Astrocyte of the hippocampus (primary cell): ENCODE results near the gene PLCG2.
"Not testable (repeated sequence)": the region's sequence is repeated elsewhere in the genome, so short reads cannot be mapped to it uniquely, and the experiment has no call there.

ENCODE experiments used
- DNase-seq: peaks from one replicate; pipeline ENCODE4 v3.0.0; 2011; ENCODE audit warnings: low read depth, low spot score

PLCG2 gene

DNA sequence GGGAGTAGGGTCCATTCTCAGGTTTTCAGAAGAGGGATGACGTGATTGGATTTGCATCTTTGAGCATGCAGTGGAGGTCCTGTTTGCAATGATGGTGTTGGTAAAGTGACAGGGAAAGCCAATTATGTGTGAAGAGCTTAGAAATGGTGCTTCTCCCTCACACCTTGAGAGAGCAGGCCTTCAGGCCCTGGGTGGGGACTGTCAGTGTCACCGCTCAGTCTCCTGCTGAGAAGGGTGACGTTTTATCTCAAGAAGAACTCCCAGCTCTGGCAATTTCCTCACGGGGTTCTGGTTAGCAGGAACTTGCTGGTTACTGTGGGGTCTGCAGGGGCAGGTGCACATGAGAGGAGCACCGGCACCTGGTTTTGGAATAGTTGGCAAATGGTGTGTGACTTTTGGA is 11.2 kb downstream of the PLCG2 start:
- DNase-seq, result no peak

DNA sequence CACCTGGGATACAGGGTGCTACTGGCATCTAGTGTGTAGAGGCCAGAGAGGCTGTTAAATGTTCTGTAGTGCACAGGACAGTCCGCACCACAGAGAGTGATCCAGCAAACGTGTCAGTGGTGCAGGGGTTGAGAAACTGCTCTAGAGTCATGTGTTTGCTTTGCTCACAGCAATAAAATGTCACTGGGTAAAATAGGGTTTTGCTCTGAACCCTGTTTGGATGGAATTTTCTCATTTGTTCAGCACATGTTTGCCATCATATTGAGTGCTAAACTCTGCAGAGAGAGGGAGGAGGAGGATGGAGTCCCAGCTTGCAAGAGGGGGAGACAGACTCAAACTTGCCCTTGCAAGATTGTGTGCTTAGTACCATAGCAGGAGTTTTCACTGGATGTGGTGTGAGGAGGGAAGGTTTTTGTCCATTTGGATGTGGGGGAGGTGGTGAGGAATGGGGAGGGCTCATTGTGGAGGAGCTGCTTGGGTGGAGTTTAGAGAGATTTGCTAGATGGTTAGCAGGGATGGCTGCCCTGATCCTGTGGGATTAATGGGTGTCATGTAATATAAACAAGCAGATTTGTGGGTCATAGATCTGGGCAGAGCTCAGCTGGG is 11.8 kb downstream of the PLCG2 start:
- no peak for DNase-seq

DNA sequence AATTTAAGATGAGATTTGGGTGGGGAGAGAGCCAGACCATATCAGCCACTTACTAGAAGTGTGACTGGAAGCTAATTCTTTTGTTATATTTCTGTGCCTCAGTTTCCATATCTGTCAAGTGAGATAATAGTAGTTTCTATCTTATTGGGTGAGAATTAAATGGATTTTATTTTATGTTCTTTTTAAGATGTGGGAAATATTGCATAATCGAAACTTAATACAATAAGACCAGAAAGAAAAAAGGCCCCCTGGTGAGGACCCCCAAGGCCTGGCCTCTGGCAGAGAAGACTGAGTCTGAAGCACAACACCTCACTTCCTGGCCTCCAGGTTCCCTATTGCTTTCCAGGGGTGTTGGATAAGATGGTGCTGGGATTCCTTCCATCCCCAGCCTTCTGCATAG is 13.7 kb downstream of the PLCG2 start:
- DNase-seq, result no peak

DNA sequence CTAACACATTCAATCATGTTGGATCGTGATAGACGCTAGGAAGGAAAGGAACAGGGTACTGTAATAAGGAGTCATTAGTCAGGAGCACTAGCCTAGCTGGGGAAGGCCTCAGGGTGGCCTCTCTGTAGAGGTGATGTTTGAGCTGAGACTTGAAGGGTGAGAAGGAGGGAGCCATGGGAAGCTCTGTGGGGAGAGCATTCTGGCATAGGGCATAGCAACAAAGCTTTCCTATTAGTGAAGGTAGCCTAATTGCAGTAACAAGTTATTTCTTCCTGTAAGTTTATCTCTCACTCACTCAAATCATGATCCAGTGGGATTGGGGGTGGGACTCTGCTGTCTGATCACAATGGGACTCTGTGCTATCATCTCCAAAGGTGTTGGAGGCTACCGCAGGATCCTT is 16.1 kb downstream of the PLCG2 start:
- DNase-seq, result no peak

DNA sequence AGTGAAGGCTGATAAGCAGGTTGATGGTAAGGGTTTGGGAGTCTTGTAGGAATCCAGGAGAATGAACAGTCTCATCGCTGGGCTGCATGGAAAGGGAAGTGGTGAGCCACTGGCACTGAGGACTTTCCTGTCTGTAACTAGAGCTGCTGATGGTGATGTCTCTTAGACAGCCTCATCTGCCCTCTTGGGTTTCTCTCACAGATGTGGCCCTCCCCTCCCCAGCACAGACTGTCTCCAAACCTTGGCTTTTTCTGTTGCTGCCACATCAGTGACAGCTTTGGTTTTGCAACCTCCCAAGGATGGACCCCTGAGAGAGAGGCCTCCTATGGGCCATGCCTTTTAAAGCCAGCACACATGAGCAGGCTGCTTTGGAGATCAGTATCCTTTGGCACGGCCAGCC is 16.9 kb downstream of the PLCG2 start:
- DNase-seq, result no peak

DNA sequence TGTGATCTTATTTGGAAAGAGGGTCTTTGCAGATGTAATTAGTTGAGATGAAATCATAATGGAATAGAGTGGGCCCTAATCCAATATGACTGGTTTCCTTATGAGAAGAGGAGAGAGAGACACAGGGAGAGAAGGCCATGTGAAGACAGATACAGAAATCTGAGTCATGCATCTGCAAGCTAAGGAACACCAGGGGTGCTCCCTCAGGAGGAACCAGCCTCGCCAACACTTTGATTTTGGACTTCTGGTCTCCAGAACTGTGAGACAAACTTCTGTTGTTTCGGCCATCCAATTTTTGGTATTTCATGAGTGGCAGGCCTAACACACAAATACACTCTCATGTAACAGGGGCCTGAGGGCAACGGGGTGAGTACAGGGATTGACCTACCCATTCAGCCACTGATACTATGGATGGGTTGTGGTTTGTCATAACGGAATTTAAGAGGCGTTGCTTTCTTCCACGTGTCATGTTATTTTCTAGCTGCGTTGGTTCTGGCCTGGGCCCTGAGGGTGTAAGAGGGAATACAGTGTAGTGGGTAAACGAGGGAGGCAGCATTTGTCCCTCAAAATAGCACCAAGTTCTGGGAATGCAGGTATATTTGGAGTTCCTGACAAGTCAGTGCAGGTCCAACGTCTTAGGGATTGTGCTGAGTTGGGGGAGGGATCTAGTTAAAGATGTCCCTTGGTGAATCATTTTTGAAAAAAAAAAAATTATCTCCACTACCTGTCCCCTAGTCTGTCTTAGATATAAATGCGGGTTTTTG is 17.7 kb downstream of the PLCG2 start:
- DNase-seq, result no peak

DNA sequence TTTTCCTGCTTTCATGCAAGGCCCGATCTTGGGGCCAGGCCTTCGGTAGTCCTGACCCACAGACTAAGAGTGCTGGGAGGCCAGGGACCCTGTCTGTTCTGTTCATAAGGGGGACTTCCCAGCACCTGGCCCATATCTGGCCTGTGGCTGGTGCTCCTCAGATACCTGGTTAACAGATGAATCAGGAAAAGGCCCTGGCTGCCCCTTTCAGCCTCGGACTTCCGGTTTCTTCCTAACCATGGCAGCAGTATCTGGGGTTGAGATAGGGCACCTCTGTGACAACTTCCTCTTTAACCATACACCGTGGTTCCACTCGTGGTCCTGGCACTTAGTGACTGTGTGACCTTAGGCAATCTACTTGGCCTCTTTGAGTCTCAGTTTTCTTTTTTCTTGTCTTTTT is 18.4 kb downstream of the PLCG2 start:
- DNase-seq, result no peak

DNA sequence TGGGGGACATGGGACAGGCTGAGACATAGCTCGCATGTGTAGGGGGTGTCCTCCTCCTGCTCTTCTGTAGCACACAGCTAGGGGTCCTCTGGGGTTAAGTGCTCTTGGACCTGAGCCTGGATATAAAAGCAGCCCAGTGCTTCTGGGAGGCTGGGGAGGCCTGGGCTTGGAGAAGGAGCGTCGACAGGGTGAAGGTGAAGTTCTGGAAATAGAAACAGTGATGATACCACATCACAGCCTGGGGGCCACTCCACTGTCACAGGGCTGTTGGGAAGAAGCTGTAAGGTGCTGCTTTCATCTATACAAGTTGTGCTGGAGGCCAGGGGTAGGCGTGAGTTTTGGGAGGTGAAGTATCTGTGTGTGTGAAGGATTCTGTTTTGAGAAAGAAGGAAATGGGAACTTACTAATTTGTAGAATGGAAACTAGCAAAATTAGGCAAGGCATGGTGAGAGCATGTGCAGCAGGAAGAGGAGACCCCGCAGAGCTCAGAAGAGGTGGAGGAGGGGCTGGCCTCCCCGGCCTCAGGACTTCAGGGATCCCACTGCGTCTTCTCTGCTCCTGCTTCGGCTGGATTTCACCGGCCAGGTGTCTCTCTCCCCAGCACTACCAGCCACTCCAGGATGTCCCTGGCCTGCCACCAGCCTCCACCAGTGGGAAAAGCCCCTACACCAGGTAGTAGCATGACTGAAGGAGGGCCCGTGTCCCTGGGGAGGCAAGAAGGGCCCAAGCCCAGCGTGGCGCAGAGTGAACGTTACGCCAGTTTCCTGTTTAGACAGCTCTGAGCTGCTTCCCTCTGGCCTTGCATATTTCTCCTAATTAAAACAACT is 19.4 kb downstream of the PLCG2 start:
- DNase-seq, result no peak

DNA sequence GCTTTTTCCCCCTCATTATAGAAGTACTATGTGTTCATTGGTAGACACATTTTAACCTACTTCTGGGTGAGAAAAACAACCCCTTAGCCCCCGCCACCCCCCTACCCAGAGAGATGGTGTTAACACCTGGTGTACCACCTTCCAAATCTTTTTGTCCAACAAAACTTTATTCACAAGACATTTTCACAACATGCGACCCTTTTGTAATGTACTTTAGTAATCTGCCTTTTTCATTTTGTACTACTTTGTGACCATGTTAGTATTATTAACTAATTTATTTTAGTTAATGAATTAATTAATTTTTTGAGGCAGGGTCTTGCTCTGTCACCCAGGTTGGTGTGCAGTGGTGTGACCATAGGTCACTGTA is 20.0 kb downstream of the PLCG2 start:
- no peak for DNase-seq

DNA sequence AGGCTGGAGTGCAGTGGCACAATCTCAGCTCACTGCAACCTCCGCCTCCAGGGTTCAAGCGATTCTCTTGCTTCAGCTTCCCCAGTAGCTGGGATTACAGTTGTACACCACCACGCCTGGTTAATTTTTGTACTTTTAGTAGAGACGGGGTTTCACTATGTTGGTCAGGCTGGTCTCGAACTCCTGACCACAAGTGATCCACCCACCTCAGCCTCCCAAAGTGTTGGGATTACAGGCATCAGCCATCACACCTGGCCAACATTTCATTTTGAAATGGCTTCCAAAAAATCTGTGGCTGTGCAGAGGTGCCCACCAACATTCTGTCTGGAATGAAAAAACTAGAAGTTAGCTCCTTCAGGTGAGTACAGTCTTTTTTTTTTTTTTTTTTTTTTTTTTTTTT is 22.6 kb downstream of the PLCG2 start:
- DNase-seq, result not testable (repeated sequence)

DNA sequence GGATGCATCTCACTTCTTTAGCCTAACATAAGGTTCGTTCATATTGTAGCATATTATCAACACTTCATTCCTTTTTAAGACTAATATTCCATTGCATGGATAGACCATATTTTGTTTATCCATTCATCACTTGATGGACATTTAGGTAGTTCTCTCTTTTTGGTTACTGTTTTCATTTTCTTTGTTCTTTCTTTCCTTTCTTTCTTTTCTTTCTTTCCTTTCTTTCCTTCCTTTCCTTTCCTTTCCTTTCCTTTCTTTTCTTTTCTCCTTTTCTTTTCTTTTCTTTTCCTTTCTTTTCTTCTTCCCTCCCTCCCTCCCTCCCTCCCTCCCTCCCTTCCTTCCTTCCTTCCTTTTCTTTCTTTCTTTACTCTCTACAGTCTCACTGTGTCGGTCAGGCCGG is 24.2 kb downstream of the PLCG2 start:
- no peak for DNase-seq

DNA sequence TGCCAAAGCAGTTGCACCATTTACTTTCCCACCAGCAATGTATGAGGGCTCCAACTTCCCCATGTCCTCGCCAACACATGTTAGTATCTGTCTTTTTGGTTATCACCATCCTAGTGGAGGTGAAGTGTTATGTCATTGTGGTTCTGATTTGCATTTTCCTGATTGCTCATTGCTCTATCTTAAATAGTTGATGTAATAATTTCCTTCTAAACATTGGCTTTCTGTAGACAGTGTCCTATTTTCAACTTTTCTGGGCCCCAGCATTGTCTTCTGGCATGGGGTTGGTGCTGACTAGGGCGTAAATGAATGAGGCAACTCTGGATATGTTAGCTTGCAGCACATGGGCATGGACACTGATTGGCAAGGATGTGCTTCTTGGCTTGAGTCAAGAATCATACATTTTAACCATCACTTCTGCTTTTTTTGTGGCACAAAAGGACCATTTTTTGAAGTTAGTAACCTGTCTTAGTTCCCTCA is 25.1 kb downstream of the PLCG2 start:
- no peak for DNase-seq

DNA sequence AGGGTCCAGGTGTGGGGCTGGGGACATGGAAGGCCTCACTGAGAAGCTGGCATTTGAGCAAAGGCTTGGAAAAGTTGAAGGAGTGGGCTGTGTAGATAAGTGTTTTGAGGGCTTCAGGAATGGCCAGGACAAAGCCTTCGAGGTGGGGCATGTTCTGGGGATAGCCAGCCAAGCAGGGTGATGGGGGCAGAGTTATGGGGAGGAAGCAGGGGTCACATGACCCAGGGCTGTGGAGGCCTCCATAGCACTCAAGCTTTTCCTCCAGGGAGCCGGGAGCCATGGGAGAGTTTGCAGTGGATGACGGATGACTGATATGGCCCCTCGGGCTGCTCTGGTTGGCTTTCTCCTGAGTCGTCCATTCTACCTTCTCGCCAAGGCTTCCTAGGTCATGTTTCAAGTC is 27.6 kb downstream of the PLCG2 start:
- no peak for DNase-seq

DNA sequence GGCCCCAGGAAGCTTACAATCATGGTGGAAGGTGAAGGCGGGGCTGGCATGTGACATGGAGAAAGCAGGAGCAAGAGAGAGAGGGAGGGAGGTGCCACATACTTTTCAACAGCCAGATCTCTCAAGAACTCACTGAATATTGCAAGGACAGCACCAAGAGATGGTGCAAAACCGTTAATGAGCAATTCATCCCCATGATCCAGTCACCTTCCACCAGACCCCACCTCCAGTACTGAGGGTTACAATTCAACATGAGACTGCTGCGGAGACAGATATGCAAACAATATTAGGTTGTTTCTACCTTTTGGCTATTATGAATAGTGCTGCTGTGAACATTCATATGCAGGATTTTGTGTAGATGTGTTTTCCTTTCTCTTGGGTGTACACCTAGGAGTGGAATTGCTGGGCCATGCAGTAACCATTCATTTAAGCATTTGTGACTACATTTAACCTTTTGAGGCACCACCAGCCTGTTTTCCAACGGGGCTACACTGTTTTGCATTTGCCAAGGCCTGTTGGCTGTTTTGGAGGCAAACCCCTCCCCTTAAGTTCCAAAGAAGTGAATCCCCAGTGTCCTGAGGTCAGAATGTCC is 28.8 kb downstream of the PLCG2 start:
- no peak for DNase-seq

DNA sequence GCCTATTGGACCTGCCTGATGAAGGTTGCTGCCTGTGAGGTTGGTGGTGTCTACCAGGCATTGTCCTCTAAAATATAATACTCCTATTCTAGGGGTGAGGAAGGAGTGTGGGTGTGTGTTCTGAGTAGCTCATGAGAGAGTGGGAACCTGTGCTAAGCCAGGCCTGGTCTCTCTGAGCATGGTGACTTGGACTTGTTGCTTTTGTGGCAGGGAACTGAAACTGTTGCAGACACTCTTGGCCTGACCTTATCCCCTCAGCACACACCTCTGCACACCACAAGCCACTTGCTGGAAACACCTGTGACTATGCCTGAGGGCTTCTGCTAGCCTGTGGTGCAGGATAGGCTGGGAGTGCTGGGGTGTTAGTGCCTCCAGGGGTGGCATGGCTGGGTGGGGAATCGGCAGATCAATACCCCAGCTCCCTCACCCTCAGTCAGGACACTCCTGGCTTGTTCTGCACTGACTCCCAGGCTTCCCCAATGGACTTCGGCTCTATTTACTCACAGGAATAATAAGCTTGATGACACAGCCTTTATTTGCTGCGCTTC is 29.9 kb downstream of the PLCG2 start:
- DNase-seq, result no peak

DNA sequence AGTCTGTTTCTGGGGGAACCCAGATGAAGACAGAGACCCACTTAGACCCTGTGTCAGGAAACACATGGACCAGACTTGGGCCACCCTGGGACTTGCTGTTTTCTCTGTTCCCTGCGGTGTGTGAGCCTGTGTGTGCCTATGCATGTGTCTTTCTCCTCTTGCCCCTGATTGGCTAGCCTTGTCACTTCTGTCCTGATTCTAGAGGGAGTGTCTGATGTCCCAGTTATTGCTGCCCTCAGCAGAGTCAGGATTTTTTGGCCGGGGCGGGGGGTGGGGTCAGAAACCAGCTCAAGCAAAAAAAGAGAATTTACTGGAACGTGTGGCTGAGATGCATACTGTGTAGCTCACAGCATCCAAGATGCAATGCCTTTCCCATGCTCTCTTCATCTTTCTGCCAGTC is 30.5 kb downstream of the PLCG2 start:
- no peak for DNase-seq

DNA sequence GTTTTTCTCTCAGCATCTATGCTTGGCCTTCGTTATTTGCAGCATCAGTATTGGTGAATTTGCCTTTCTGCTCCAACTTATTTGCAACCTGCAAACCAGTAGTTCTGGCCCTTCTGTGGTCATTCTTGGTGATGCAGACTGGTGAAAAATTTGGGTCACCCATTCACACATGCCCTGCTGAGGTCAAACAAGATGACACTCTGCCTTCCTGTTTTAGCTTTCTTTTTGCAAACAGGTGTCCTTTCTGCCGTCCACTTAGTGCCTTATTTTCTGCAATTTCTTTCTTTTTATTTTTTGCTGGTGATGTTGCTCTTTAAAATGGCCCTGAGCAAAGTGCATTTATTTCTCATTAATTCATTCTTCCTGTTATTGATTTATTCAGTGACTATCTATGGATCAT is 31.3 kb downstream of the PLCG2 start:
- no peak for DNase-seq

DNA sequence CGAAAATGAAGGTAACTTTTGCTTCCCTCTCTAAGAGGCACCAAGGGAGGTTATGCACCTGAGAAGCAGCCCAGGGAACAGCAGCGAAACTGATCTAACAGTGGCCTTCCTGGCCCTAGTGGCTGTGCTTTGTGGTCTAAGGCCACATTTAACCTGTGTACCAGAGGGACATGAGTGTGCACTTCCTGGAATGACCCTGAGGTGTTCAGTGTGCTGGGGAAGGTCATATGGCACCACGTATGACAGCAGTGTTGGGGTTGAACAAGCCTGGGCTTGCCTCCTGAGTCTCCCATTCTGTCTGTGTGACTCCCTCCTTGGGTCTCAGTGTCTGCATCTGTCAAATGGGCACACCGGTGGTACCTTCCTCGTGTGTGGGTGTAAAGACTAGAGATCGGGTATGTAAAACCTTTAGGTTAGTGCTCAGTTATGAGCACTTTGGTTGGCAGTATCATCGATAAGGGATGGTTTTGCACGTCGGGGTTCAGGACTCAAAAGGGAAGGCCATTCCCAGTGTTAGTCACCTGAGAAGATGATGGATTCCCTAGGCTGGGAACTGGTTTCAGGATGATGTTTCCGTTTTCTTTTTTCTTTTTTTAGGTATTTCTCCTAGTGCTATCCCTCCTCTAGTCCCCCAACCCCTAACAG is 31.9 kb downstream of the PLCG2 start:
- DNase-seq, result no peak

DNA sequence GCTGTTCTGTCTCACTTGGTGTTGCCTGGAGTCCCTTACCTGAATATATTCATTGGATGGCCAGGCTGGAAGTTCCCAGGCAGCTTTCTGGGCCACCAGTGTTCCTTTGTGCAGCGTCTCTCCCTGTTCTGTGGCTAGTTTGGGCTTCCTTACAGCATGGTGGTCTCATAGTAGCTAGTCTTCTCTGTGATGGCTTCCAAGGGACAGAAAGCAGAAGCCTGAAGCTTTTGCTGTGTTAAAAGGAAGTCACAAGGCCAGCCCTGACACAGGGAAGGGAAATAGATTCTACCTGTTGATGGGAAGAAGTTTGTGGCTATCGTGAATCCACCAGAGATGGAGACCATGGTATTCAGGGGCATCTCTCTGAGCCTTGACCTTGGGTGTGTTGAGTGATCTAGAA is 34.6 kb downstream of the PLCG2 start:
- no peak for DNase-seq

DNA sequence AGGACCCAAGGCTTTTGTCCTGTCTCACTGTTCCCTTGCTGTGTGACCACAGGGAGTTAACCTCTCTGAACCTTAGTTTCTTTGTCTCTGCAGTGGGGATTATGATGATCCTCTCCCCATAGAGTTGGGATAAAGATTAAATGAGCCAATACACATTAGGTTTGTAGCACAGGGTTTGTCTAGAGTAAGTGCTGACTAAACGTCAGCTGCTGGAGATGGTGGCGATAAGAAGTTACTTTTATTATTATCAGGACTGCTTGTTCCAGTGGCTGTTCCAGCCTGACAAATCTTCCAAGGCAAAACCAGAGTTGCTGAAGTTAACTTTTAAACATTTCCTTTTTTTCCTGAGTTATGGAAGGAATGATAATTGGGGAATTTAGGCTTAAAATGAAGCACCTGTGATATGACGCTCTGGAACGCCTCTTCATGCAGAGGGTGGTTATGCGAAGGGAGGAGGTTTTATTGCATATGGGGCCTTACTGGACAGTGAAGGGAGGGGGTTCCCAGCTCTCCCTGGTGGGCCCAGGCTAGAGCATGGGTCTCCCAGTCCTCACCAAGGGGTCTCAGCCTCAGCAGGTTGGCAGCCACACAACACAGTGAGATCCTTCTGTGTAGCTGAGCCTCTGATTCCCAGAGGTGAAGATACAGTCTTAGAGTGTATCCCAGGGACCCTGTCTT is 35.8 kb downstream of the PLCG2 start:
- DNase-seq, result no peak

DNA sequence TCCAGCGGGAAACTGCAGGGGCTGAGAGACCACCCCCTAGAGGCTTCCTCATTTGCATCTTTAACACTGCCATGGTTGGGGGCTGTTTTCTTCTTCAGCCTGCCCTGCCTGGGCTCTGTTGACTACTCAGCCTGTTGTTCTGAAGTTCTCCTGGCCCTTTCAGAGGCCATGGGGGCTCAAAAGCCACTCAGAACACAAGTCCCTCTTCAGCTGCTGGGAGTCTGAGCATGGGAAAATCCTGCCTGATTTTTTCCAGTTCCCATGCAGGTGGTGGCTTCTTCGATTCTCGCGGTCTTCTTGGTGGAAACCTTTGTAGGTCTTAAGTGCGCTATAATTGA is 36.3 kb downstream of the PLCG2 start:
- DNase-seq, result no peak
